GM21737 (cell line): ENCODE data around the gene KRTAP1-4.
"Not testable (repeated sequence)": the region's sequence is repeated elsewhere in the genome, so short reads cannot be mapped to it uniquely, and the experiment has no call there.

Experiments
- ATAC-seq: cut with Tn5 transposase; IDR thresholded peaks from one replicate; pipeline ENCODE4 v1.9.1; 2021; ENCODE audit warnings: mild to moderate bottlenecking, moderate library complexity; ENCODE audit not compliant: unreplicated experiment

KRTAP1-4 gene, protein sequence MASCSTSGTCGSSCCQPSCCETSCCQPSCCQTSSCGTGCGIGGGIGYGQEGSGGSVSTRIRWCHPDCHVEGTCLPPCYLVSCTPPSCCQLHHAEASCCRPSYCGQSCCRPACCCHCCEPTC

DNA sequence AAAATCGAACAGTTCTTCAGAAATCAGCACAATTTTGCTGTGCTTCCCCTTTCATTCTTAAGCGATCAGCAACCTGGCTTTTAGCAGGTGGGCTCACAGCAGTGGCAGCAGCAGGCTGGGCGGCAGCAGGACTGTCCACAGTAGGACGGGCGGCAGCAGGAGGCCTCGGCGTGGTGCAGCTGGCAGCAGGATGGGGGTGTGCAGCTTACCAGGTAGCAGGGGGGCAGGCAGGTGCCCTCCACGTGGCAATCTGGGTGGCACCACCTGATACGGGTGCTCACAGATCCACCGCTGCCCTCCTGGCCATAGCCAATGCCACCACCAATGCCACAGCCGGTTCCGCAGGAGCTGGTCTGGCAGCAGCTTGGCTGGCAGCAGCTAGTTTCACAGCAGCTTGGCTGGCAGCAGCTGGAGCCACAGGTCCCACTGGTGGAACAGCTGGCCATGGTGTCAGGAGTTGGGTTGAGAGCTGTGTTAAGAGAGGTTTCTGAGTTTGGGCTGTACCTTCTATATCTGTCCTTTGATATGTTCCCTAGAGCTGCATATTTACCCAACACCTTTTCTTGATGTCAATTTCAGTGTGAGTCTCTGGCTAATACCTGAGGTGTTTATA lies at the start of gene KRTAP1-4:
Gene KRTAP1-4, minus strand, starts transcription at position 563 of the 613 bp plus-strand sequence. Its CDS starts 117 bp downstream, at position 446.
- ATAC-seq, result no peak

DNA sequence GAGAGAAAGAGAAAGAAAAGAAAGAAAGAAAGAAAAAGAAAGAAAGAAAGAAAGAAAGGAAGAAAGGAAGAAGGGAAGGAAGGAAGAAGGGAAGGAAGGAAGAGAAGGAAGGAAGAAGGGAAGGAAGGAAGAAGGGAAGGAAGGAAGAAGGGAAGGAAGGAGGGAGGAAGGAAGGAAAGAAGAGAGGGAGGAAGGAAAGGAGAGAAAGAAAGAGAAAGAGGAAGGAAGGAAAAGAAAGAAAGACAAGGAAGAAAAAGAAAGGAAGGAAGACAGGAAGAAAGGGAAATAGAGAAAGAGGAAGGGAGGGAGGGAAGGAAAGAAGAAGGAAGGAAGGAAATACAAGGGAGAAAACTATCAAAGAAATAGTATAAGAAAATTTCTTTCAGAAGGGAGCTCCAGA lies 46.8 kb upstream of the KRTAP1-4 start:
- ATAC-seq, result no peak

DNA sequence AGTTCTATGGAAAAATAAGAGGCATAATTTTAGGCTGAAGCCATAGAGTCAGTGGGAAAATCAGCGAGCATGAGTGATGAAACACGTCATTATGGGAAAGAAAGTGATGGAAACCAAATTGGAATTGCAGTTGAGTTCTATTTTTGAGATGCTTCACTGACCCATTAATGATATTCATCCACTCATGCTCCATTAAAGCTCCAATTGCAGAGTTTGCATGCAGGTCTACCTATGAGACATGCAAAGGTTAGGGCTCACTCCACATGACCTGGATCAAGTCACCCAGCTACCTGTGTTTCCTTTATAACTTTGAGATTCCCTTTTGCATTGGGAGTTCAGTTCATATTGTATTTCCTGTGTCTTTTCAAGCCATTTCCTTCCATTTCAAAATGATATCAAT lies 43.7 kb upstream of the KRTAP1-4 start:
- ATAC-seq, result no peak

DNA sequence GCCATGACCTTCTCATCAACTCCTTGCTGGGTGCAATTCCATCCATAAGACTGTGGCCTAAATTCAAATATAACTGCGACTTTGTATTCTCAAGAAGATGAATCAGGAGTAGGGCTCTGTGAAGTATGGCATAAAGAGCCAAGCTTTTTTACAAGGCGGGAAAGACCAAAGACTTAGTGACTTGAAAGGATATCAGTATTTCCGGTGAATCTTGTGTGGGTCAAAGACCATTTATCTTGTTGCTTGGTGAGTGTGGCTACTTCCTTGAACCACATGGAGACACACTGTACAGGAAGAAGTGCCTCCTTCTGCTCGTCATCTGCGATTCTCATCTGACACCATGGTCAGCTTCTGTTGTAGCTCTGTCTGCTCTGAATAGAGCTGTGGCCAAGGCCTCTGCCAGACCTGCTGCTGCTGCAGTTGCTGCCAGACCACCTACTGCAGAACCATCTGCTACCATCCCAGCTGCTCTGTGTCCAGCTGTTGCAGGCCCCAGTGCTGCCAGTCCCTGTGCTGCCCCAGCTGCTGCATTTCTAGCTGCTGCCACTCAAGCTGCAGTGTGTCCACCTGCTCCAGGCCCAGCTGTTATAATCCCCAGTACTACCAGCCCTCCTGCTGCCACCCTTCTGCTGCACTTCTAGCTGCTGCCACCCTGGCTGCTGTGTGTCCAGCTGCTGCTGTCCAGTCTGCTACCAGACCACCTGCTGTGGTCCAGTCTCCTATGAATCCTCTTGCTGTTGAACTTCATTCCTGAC lies 41.8 kb upstream of the KRTAP1-4 start:
- no peak for ATAC-seq

DNA sequence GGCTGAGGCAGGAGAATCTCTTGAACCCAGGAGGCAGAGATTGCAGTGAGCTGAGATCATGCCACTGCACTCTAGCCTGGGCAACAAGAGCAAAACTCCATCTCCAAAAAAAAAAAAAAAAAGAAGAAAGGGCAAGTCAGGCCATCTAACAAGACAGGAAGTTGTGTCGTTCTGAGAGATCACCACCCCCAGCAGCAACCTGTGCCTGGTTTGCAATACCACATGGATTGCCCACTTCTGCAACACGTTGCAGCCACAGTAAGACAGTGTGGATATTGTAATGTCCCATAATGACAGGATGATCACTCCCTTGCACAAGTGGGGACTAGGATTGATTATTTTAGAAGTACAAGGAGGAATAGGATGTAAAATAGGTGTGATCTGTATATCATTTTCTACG lies 39.0 kb upstream of the KRTAP1-4 start:
- ATAC-seq, result no peak

DNA sequence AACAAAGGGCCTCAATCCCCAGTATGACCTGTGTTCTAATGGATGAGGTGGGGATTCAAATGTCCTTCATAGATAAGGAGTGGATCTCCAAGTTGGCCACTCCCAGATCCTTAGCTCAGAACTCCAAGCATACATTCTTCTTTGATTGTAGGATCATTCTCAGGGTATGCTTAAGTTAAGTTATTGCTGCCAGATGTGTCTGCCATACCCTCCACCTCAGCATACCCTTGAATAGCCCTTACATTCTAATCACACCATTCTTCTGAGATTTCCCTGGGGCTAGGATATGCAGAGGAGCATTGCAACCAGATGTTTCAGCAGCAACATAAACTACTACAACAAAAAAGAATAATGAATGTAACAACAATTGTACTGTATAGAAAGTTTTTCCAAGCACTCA lies 37.3 kb upstream of the KRTAP1-4 start:
- no peak for ATAC-seq

DNA sequence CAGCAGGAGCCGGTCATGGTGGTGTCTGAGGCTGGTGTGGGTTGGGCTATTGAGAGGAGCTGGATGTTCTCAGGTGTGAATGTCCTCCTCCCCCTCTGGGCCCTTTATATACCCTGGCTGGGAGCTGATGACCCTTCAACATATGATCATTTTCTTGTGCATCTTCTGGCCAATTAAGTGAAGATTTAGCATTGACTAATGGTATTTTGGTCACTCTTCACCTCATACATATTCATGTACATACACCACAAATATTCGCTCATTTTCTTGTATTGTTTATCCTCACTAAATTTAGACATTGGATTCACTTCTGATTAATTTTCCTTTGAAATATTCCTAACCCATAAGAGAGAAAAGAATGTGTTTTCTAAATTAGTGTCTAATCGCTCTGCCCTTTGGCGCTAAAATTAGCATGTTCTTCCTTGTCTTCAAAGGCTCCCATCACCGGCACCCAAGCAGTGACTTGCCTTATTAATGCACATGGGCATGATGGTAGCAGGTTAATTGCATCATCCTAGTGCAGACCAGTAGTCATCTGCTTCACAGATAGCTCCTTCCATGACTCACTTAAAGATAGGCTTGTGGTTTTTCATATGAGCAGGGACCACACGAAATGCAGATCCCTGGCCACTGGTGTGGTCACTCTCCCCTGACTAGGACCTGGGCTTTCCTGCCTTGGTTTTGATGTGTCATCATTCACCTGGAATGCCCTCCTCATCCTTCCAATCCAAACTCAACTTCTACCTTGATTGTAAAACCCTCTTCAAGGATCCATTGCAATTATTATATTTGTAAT lies 36.0 kb upstream of the KRTAP1-4 start, which contains the start of gene KRTAP2-4:
Gene KRTAP2-4, minus strand, starts transcription at position 51 of the 796 bp plus-strand sequence. Its CDS starts 34 bp downstream, at position 17.
- ATAC-seq, result no peak

DNA sequence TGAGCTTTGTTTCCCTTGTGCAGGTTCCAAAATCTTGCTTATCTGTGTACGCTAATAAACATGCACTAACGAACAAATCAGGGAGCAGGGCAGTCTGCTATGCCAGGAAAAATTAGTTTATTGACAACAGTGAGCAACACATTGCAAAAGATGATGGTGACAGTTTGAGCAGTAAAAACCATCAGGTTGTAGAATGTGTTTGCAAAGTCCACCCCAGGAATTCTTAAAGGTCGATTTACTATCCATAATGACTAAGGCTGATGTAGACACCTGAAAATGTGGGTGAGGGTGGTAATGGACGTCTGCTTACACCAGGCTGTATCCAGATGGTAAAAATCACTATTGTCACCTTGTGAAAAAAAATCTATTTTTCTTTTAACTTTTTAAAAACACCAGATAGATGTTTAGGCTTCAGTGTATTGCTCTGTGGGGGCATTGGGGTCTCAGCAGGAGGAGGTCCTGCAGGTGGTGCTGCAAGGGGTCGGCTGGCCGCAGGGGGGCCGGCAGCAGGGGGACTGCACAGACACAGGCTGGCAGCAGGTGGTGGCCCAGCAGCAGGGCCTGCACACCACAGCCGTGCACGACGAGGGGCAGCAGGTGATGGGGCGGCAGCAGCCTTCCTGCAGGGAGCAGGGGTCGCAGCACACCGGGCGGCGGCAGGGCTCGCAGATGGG lies 35.2 kb upstream of the KRTAP1-4 start:
- not testable (repeated sequence) for ATAC-seq

DNA sequence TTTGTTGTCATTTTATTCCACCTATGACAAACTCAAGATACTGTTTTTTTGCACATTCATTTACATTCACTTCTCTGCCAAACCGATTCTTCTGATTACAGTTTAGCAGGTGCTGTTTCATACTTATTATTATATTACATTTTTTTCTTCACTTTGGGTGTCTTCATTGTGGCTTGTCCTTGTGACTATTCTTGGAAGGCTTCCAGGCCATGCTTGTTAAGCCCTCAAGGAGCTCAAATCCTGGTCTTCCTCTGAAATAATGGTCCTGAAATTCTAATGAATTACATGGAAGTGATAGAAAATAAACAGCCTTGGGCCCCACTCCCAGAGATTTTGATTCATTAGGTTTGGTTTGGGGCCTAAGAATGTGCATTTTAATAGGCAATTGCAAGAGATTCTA lies 34.3 kb upstream of the KRTAP1-4 start:
- ATAC-seq, result no peak

DNA sequence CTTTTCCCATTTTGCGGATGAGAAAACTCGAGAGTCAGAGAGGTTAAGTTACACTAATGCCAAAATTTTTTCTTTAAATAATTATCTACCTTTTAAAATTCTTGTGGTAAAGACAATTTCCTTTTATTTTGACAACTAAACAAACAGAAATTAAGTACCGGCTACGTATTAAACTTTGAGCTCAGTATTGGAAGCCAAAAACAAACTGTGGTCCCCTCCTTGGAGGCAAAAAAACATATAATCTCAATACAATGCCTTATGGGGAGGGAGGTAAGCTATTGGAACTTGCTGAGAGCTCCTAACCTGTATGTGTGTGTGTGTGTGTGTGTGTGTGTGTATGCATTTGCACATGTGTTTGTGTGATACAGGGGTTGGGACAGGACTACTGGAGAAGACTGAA lies 33.5 kb upstream of the KRTAP1-4 start:
- no peak for ATAC-seq

DNA sequence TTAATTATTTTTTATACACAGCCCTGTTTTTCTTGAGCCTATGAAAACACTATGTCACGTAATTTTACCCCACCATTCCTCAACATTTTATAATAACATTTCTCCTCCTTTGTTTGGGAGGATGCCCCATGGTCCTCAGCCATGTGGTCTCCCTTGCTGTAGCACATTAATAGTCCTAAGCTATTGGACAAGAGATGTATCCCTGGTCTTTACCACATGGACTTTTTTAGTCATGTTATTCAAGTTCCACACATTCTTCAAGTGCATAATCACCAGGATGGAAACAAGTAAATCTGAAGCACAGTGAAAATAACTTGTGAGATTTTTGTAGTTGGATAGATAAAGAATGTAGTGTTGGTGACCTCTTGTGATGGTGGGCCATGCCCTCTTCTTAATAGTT lies 32.0 kb upstream of the KRTAP1-4 start:
- ATAC-seq, result no peak

DNA sequence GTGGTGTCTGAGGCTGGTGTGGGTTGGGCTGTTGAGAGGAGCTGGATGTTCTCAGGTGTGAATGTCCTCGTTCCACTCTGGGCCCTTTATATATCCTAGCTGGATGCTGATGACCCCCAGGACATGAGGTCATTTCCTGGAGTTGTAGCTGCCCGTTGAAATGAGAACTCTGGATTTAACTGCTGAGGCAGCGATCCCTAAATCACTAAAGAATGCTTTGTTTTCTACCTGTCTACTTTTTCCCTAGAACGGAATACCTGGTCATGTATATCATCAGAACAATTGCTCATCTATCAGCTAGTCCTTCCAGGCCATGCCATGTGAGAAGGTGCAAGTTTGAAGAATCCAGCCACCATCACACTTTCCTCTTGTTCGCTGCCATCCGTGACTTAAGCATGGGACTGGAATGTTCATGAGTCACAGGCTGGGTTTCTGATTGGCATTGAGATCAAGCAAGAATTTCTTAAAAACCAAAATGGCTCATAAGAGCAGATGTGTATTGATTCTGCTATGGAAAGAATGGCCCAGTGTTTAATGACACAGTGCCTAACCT lies 30.1 kb upstream of the KRTAP1-4 start, which contains the start of gene KRTAP2-3:
Gene KRTAP2-3, minus strand, starts transcription at position 63 of the 553 bp plus-strand sequence. CDS start 64 bp downstream, outside the sequence.
- ATAC-seq, result no peak

DNA sequence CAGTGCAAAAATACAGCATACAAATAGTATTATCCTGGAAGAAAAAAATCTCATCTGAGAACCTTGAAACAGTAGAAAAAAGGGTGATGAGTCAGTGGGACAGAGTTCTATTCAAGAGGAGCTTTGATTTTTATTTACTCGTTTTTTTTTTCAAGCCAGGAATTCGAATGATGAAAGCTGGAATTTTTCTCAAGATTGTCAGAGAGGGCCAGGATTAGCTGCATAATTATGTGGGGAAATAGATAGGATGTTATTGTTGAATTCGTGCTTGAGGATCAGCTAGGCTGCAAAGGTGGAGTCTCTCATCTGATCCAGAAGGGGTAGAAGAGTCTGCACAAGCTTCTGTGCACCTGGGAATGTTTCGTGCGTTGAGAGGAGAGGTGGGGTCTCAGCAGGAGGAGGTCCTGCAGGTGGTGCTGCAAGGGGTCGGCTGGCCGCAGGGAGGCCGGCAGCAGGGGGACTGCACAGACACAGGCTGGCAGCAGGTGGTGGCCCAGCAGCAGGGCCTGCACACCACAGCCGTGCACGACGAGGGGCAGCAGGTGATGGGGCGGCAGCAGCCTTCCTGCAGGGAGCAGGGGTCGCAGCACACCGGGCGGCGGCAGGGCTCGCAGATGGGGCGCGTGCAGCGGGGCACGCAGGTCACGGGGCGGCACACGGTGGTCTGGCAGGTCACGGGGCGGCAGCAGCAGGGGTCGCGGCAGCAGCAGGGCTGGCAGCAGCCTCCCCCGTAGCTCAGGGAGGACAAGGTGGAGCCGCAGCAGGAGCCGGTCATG lies 29.5 kb upstream of the KRTAP1-4 start:
- not testable (repeated sequence) for ATAC-seq

DNA sequence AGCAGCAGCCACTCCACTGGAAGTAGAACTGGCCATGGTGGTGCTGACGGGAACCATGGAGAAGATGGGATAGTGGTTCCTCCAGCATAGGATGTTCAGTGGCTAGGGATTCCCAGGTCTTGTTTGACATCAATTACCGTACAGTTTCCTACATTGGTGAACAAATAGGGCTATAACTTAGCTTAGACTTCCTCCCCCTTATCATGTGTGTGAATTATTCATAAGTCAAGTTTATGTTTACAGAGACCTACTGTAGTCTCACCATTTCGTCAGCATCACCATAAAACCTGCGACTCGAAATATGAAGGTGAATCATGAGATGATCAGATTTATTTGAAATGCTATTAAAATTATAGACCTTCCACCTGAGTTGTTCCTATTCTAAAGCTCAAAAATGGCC lies 28.7 kb upstream of the KRTAP1-4 start:
- ATAC-seq, result no peak

DNA sequence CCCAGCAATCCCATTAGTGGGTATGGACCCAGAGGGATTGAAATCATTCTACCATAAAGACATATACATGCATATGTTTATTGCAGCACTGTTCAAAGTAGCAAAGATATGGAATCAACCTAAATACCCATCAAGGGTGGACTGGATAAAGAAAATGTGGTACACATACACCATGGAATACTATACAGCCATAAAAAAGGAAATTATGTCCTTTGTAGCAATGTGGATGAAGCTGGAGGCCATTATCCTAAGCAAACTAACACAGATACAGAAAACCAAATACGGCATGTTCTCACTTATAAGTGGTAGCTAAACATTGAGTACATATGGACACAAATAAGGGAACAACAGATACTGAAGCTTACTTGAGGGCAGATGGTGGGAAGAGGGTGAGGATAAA lies 27.6 kb upstream of the KRTAP1-4 start:
- no peak for ATAC-seq

DNA sequence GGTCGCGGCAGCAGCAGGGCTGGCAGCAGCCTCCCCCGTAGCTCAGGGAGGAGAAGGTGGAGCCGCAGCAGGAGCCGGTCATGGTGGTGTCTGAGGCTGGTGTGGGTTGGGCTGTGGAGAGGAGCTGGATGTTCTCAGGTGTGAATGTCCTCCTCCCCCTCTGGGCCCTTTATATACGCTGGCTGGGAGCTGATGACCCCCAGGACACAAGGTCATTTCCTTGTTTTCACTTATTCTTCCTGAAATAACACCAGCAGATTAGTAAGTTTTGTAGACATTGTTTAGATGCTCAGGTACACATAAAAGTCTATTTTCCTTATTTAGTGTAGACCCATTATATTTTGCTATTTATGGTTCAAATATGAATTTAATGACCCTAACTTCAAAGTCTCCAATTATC lies 25.1 kb upstream of the KRTAP1-4 start, which contains the start of gene KRTAP2-2:
Gene KRTAP2-2, minus strand, starts transcription at position 101 of the 400 bp plus-strand sequence. Its CDS starts 19 bp downstream, at position 82.
- ATAC-seq, result not testable (repeated sequence)

DNA sequence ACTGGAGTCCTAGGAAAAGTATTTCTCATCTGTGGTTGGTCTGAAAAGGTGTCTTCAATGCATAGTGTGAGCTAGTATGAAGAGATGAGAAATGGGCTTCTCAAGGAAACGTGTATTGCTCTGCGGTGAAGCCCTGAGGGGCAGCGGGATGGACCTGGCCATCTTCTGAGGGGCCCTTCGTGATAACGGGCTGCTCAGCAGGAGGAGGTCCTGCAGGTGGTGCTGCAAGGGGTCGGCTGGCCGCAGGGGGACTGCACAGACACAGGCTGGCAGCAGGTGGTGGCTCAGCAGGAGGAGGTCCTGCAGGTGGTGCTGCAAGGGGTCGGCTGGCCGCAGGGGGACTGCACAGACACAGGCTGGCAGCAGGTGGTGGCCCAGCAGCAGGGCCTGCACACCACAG lies 24.6 kb upstream of the KRTAP1-4 start:
- not testable (repeated sequence) for ATAC-seq

DNA sequence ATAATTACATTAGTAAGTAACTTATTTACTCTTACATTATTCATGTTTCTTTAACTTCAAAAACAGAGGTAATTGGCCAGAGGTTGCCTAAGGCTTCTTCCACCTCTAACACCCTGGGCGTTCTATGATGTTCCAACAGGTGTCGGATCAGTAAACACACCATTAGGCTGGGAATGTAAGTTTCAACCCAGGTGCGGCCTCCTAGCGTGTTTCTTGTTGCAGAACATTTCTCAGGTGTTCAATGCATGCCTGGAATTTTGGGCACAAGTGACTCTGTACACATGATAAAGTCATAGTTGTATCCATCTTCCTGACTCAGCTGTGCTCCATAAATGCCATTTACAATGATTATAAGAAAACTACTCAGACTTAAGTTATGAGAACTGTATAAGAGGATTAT lies 24.0 kb upstream of the KRTAP1-4 start:
- no peak for ATAC-seq

DNA sequence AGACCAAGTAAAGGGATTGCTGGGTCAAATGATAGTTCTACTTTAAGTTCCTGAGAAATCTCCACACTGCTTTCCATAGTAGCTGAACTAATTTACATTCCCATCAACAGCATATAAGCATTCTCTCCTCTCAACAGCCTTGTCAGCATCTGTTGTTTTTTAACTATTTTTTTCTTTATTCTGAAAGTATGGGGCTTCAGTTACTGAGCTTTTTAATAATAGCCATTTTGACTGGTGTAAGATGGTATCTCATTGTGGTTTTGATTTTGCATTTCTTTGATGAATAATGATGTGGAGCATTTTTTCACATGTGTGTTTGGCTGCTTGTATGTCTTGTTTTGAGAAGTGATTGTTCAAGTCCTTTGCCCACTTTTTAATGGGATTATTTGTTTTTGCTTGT lies 22.6 kb upstream of the KRTAP1-4 start:
- no peak for ATAC-seq
